Bronchial epithelial cell (primary cell): ENCODE results near the gene ATP1A4. TPM values are rescaled to one million over a fixed set of nuclear protein-coding genes. Genes with fewer than 3 reads are reported as not detected.
"Not testable (repeated sequence)": the region's sequence is repeated elsewhere in the genome, so short reads cannot be mapped to it uniquely, and the experiment has no call there.

Experiments
- DNase-seq: peaks from one replicate; pipeline ENCODE4 v3.0.0-alpha.2; 2010; ENCODE audit warnings: low read depth
- FAIRE-seq: peaks from 2 replicates; lab custom pipeline; 2011; peaks lifted over from hg19 to GRCh38; lab: Jason Lieb, UNC
- H3K27me3 ChIP-seq: 2 replicates; pipeline ENCODE4 v1.5.1; 2011; ENCODE audit warnings: low read length; ENCODE audit not compliant: control insufficient read depth, insufficient read depth
- H3K36me3 ChIP-seq: 2 replicates; pipeline ENCODE4 v1.5.1; 2011; ENCODE audit warnings: low read length; ENCODE audit not compliant: control insufficient read depth, insufficient read depth
- H3K4me3 ChIP-seq: 2 replicates; pipeline ENCODE4 v1.5.1; 2011; ENCODE audit warnings: mild to moderate bottlenecking, low read depth, low read length, control low read depth
- CTCF ChIP-seq: IDR thresholded peaks from 2 replicates; pipeline ENCODE4 v1.5.1; 2011; ENCODE audit warnings: mild to moderate bottlenecking, moderate library complexity, low read length, control low read depth, inconsistent platforms; ENCODE audit not compliant: insufficient read depth, severe bottlenecking
- total RNA-seq: library from RNA; depleted of rRNA; stranded (reverse); fragments of >200 nt; gene quantifications from 2 replicates; pipeline ENCODE4 v1.2.1, GENCODE V29; 2014

ATP1A4 gene
- total RNA-seq, 1 donor from 2014 or later = not detected

GRCh38 chr1:160125746-160126145 lies 25.7 kb upstream of the ATP1A4 start:
- DNase-seq (no peak), FAIRE-seq (no peak)
- no peaks in the 10 kb centered on the region for H3K36me3 ChIP-seq
- no peak for TF ChIP-seq CTCF
- H3K4me3 ChIP-seq = no peak overlapping the region
- H3K27me3 ChIP-seq = no peaks in the 10 kb centered on the region

- not testable (repeated sequence) for FAIRE-seq, H3K27me3 ChIP-seq, H3K36me3 ChIP-seq, DNase-seq, H3K4me3 ChIP-seq
These were observed 25.1 kb upstream of the ATP1A4 start for GRCh38 chr1:160126342-160126741.

GRCh38 chr1:160127381-160127780 lies 24.0 kb upstream of the ATP1A4 start:
- Histone ChIP-seq H3K4me3 (no peak overlapping the region), H3K36me3 (no peaks in the 10 kb centered on the region), H3K27me3 (no peaks in the 10 kb centered on the region)
- no peak for TF ChIP-seq CTCF
- FAIRE-seq (no peak), DNase-seq (no peak)

GRCh38 chr1:160127865-160128523 lies 23.4 kb upstream of the ATP1A4 start:
- H3K36me3 ChIP-seq = no peaks in the 10 kb centered on the region
- no peak overlapping the region for H3K4me3 ChIP-seq
- TF ChIP-seq CTCF = no peak
- H3K27me3 ChIP-seq = peaks cover 2% of the 10 kb centered on the region
- DNase-seq (peak; percentile 45), FAIRE-seq (no peak)

GRCh38 chr1:160128636-160129035 lies 22.8 kb upstream of the ATP1A4 start:
- Histone ChIP-seq H3K4me3 (no peak overlapping the region), H3K27me3 (peaks cover 2% of the 10 kb centered on the region), H3K36me3 (no peaks in the 10 kb centered on the region)
- DNase-seq (no peak), FAIRE-seq (no peak)
- TF ChIP-seq CTCF = no peak

GRCh38 chr1:160129046-160129445 lies 22.4 kb upstream of the ATP1A4 start:
- peaks cover 2% of the 10 kb centered on the region for H3K27me3 ChIP-seq
- no peak for TF ChIP-seq CTCF
- H3K4me3 ChIP-seq = no peak overlapping the region
- FAIRE-seq (peak; percentile 7), DNase-seq (no peak)
- no peaks in the 10 kb centered on the region for H3K36me3 ChIP-seq
